NCI-H187 treated with DMSO at 0.1 percent for 48 hours (cell line): ENCODE results near the gene TLN1.

Experiments
- DNase-seq: peaks from one replicate; lab custom pipeline; 2025; lab: John Stamatoyannopoulos, UW

TLN1 gene

DNA sequence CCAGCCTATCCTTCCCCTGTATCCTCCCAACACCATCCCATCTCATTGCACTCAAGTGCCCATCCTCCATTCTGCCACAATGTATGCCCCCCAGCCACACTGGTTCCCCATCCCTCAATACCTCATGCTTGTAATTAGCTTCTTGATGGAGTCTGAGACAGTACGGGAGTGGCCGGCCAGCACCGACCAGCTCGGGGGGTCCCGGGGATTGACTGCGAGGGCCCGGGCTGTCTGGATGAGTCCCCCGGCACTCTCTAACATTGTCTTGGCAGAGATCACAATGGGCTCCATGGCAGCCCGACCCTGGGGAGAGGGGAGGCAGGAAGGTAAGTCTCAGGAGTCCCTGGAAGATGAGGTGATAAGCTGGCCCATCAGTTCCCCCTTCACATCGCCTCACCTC, 25.0 kb downstream of the TLN1 start:
- no peak for DNase-seq

- no peak for DNase-seq
These were observed 26.1 kb downstream of the TLN1 start for GRCh38 chr9:35705836-35706430.

DNA sequence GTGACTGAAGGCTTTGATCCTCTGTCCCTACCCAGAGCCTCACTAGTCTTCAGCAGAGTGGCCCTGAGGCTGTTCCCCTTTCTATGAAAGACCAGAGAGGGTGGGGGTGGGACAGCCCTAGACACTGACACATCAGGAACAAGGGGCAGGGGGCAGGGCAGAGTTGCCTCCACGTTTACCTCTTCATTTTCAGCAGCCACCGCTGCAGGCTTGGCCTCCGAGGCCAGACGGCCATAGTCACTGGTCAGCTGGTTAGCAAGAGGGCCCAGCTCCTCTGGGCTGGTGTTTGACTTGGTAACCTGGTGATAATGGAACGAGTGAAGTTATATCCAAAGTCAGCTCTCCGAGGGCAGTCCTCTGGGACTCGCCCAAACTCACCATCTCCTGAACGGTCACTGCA, 26.6 kb downstream of the TLN1 start:
- no peak for DNase-seq

- no peak for DNase-seq
These were observed 27.9 kb downstream of the TLN1 start for GRCh38 chr9:35703906-35704672.

DNA sequence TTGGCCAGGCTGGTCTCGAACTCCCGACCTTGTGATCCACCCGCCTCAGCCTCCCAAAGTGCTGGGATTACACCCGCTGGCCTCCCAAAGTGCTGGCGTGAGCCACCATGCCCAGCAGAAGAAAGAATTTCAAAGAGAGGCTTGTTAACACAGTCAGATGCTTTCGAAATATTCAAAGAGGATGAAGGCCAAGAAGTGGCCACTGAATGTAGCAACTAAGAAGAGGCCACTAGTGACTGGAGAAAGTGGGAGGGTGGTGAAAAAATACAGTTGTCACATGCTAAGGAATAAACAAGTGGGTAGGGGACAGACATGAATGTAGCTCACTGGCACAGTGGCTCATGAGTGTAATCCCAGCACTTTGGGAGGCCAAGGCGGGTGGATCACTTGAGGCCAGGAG, 29.3 kb downstream of the TLN1 start:
- DNase-seq = no peak

DNA sequence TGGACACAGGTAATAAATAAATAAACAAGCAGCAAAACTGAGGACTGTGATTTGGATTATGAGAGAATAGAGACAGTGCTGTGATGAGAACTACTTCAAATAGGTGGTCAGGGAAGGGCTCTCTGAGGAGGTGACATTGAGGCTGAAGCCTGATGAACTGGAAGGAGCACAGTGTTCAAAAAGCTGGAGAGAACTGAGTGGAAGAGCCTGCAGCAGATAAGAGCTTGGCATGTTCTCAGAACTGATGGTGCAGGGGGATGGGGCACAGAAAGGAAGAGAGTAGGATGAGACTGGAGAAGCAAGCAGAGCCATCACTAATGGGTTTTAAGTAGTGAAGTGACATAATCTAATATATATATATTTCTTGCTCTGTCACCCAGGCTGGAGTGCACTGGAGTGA, 31.1 kb downstream of the TLN1 start:
- no peak for DNase-seq

DNA sequence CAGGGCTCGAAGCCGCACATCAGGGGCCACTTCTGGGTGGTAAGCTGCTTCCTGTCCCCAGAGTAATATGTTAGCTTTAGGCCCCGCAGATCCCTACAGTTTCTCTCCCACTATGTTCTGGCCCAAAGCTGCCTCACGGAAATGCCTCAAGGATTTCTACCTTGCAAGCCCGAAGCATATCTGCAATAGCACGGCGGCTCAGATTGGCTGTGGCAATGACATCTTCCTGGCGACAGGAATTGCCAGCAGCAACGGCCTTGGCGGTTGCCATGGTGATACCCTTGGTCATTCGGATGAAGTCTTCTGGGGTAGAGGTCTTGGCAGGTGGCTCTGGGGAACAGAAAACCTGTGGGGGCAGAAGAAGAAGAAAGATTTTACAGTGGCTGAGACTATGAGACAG, 32.0 kb downstream of the TLN1 start:
- DNase-seq = no peak

GRCh38 chr9:35698231-35698630, 33.8 kb downstream of the TLN1 start:
- no peak for DNase-seq

GRCh38 chr9:35697486-35697885, 34.5 kb downstream of the TLN1 start:
- DNase-seq = no peak

GRCh38 chr9:35696520-35697215, 35.3 kb downstream of the TLN1 start:
- DNase-seq = no peak

DNA sequence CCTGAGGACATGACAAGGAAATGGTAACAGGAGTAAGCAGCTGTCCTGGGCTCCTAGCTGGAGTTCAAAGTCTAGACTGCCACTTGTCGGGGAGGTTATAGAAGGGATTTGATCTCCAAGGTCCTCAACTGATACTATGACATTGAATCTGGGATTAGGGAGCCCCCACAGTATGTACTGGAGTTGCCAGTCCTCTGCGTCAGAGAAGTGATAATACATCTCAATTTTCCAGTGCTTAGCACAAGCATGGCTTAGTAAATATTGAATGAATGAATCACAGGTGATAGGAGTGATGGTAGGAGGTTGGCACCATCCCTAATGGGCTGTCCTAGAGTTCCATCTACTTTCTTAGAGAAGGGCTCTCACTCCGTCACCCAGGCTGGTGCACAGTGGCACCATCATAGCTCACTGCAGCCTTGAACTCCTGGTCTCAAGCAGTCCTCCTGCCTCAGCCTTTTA, 36.0 kb downstream of the TLN1 start:
- DNase-seq = no peak

DNA sequence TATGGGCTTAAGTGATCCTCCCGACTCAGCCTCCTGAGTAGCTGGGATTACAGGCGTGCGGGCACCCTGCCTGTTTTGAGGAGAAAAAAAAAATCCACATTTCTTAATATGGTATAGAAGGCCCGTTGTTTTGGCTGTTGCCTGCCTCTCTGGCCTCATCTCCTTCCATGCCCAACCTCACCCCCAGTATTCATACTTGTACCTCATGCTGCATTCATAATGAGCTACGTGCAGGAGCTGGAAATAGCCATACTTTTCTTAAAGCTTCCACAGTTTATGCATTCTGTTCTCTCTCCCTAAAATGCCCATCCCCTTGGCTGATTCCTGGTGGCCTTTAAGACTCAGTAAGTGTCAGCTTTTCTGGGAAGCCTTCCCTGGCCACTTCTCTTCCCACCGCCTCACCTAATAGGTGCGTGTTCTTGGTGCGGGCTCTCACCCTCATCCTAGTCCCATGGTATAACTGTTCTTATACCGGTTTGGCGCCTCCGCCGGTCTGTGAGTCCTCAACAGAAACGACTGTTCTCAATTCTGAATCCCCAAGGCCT, 40.2 kb downstream of the TLN1 start:
- DNase-seq = no peak

- DNase-seq = no peak
These were observed 40.7 kb downstream of the TLN1 start for GRCh38 chr9:35691334-35691650.

DNA sequence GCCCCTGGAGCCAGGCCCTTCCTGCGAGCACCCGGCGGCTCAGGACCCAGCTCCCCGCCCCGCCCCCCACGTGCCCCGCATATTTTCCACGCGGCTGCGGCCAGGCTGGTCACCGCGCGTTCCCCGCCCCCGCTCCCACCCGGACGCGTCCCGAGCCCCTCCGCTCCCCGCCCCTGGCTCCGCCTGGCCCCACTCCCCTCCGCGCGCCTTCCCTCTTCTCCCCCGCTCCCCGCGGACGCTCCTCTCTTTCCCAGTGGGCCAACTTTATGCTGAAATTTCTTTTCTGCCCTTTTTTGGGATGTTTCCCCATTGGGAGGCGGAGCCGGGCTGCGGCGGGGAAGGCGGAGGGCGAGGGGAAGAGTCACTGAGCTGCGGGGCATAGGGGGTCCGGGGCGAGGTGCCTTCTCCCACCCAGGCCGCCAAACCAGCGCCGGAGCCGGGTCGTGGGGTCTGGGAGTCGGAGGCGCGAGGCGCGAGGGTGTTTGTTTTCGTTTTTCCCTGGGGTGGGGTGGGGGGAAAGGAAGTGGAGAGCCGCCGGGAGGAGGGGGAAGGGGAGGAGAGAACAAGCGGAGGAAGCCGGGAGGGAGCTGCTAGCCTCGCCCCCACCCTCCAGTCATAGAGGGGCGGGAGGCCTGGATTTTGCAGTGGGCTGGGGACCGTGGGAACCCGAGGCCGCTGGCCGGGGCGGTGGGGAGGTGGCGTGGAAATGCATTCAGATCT, 41.2 kb downstream of the TLN1 start:
- no peak for DNase-seq

DNA sequence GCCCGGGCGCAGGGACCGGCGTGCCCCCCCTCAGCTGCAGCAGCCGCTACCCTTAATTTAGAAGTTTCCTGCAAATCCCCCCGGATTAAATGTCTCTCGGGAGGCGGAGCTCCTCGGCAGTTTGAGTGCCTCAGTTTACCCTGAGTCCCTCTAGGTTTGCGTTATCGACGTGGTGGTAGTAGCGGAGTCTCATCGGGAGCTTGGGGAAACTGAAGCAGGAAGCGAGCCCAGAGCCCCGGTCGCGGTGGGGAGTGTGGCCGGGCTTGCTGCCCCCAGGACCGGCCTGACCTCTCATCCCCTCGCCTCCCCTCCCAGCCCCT, 41.7 kb downstream of the TLN1 start:
- no peak for DNase-seq

GRCh38 chr9:35689542-35690293, 42.3 kb downstream of the TLN1 start, which contains the start of gene TPM2:
Gene TPM2, minus strand, starts transcription at chr9:35689925. Its CDS starts 108 bp downstream, at chr9:35689817.
- DNase-seq = no peak

DNA sequence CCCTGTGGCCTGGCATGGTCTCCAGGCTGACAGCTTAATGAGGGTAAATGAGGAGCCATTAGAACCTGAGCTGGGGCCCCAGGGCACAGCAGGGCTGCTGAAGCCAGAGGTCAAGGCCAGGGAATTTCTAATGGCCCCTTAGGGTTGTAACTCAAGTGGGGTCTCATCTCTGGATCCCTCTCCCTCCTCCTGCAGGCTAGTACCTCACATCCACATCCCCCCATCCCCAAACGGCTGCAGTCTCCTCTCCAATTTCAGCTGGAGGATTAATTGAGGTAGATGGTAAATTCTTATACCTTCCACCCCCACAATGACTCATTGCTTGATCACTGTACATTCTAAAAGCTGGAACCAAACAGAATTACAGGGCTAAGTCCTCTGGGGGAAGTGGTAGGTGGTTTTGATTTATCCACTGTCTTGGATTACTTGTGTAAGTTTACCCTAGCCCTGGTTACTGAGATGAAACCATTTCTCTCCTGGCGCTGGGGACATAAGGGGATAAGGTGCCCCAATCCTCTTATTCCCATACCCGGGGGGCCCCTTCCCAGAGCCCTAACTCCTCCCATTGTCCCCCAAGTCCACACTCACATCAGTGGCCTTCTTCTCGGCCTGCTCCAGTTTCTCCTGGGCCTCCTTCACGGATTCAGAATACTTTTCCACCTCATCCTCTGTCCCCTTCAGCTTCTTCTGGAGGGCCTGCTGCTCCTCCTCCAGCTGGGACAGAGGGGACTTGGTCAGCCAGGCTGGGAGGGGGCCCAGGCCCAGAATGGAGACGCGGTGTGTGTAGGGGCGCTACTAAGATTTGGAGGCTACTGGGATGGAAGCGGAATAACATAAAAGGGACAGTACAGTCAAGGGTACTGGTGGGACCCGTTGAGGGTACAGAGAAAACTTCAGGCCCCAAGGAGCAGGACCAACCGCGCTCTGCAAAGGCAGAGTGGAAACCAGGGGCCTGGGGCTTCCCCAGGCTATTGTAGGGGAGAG, 43.1 kb downstream of the TLN1 start:
- no peak for DNase-seq

- DNase-seq = no peak
These were observed 43.9 kb downstream of the TLN1 start for GRCh38 chr9:35687972-35688557.

DNA sequence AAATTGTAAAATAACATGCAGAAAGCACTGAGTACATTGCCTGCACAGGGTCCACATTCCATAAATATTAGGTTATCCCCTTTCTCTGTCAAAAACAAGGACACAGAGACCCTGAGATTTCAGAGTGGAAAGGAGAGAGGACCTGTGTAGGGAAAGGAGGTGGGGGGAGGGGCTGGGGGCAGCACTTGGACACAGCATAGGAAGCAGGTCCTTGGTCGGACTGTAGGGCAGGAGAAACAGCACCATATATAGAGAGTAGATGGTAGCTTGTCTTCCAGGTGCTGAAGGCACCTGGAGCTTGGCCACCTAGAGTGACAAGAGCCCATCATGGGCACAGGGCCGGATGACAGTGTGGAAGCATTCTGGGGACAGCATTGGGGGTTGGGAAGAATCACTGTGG, 44.7 kb downstream of the TLN1 start:
- DNase-seq = no peak
